Mesenchymal stem cell (in vitro differentiated cells and primary cell): Measurements from ENCODE around the gene LBX2.
A peak's percentile ranks its signal among the peaks of the same experiment; 100 is the strongest.

Experiments
- DNase-seq: peaks from one replicate; pipeline ENCODE4 v3.0.0-alpha.2; 2013
- H2AFZ ChIP-seq: one replicate; pipeline ENCODE4 v1.6.1; 2013; ENCODE audit warnings: low read depth, mild to moderate bottlenecking, control low read depth, inconsistent platforms, low read length, moderate library complexity
- H2AK5ac ChIP-seq: 2 replicates; pipeline ENCODE4 v1.6.1; 2013; ENCODE audit warnings: low read length, moderate library complexity, mild to moderate bottlenecking, inconsistent platforms; ENCODE audit not compliant: severe bottlenecking
- H2BK120ac ChIP-seq: one replicate; pipeline ENCODE4 v1.6.1; 2013; ENCODE audit warnings: low read depth, mild to moderate bottlenecking, inconsistent platforms, low read length, moderate library complexity
- H2BK12ac ChIP-seq, 2 experiments: one replicate each; pipeline ENCODE4 v1.6.1; 2013; ENCODE audit warnings: inconsistent platforms in 2 of 2, low read length in 2 of 2, mild to moderate bottlenecking in 2 of 2, moderate library complexity in 2 of 2, control low read depth in 1 of 2
- H2BK15ac ChIP-seq: one replicate; pipeline ENCODE4 v1.6.1; 2013; ENCODE audit warnings: mild to moderate bottlenecking, low read depth, inconsistent platforms; ENCODE audit not compliant: poor library complexity, severe bottlenecking
- H2BK5ac ChIP-seq: 2 replicates; pipeline ENCODE4 v1.6.1; 2013; ENCODE audit warnings: low read depth, mild to moderate bottlenecking, low read length, control low read depth, inconsistent platforms; ENCODE audit not compliant: poor library complexity, severe bottlenecking
- H3K14ac ChIP-seq, 2 experiments: one replicate each; pipeline ENCODE4 v1.6.1; 2013; ENCODE audit warnings: inconsistent platforms in 2 of 2, low read length in 2 of 2, control low read depth in 1 of 2, mild to moderate bottlenecking in 1 of 2, moderate library complexity in 1 of 2
- H3K18ac ChIP-seq, 2 experiments: one replicate each; pipeline ENCODE4 v1.6.1; 2013; ENCODE audit warnings: inconsistent platforms in 2 of 2, low read length in 2 of 2, control low read depth in 1 of 2, low read depth in 1 of 2, mild to moderate bottlenecking in 1 of 2
- H3K23ac ChIP-seq, 2 experiments: one replicate each; pipeline ENCODE4 v1.6.1; 2013; ENCODE audit warnings: inconsistent platforms in 2 of 2, low read length in 2 of 2, mild to moderate bottlenecking in 2 of 2, moderate library complexity in 2 of 2, control low read depth in 1 of 2
- H3K27ac ChIP-seq: 2 replicates; pipeline ENCODE4 v1.5.1; 2013; ENCODE audit warnings: mild to moderate bottlenecking, moderate library complexity, low read length, control low read depth, inconsistent platforms; ENCODE audit not compliant: poor library complexity, severe bottlenecking
- H3K27me3 ChIP-seq, 2 experiments: 2 replicates each; pipeline versions ENCODE4 v1.6.1 to v1.7.0; 2013; ENCODE audit warnings: low read length in 2 of 2, mild to moderate bottlenecking in 2 of 2, moderate library complexity in 2 of 2, control low read depth in 1 of 2, inconsistent platforms in 1 of 2; ENCODE audit not compliant: control insufficient read depth in 1 of 2, insufficient read depth in 1 of 2
- H3K36me3 ChIP-seq, 2 experiments: 2 replicates each; pipeline versions ENCODE4 v1.6.1 to v1.7.0; 2013; ENCODE audit warnings: low read length in 2 of 2, control low read depth in 1 of 2, inconsistent platforms in 1 of 2, low read depth in 1 of 2, mild to moderate bottlenecking in 1 of 2; ENCODE audit not compliant: insufficient read depth in 2 of 2, control insufficient read depth in 1 of 2
- H3K4ac ChIP-seq, 2 experiments: one replicate each; pipeline ENCODE4 v1.6.1; 2013; ENCODE audit warnings: inconsistent platforms in 2 of 2, low read length in 2 of 2, mild to moderate bottlenecking in 2 of 2, moderate library complexity in 2 of 2, control low read depth in 1 of 2, low read depth in 1 of 2
- H3K4me1 ChIP-seq: 2 replicates; pipeline ENCODE4 v1.6.1; 2013; ENCODE audit warnings: low read depth, low read length, control low read depth; ENCODE audit not compliant: control insufficient read depth, insufficient read depth
- H3K4me2 ChIP-seq: 2 replicates; pipeline ENCODE4 v1.6.1; 2013; ENCODE audit warnings: low read length, mild to moderate bottlenecking, inconsistent platforms; ENCODE audit not compliant: poor library complexity, severe bottlenecking
- H3K4me3 ChIP-seq, 2 experiments: 2 replicates each; pipeline versions ENCODE4 v1.5.1 to v1.7.0; 2013; ENCODE audit warnings: low read length in 2 of 2, mild to moderate bottlenecking in 2 of 2, control low read depth in 1 of 2, low read depth in 1 of 2; ENCODE audit not compliant: insufficient read depth in 1 of 2
- H3K79me1 ChIP-seq: replicated peaks from 2 replicates; pipeline ENCODE4 v1.6.1; 2013; ENCODE audit warnings: mild to moderate bottlenecking, control low read depth, low read length, inconsistent platforms; ENCODE audit not compliant: poor library complexity, severe bottlenecking
- H3K9ac ChIP-seq: 2 replicates; pipeline ENCODE4 v1.7.0; 2013; ENCODE audit warnings: mild to moderate bottlenecking, low read length, moderate library complexity
- H3K9me3 ChIP-seq: 2 replicates; pipeline ENCODE4 v1.7.0; 2013; ENCODE audit warnings: mild to moderate bottlenecking, low read length; ENCODE audit not compliant: control insufficient read depth
- H4K8ac ChIP-seq: one replicate; pipeline ENCODE4 v1.6.1; 2013; ENCODE audit warnings: inconsistent platforms, mild to moderate bottlenecking, low read length, moderate library complexity
- H4K91ac ChIP-seq: one replicate; pipeline ENCODE4 v1.6.1; 2013; ENCODE audit warnings: mild to moderate bottlenecking, low read length, inconsistent platforms
- WGBS: methylation state at CpG from one replicate; pipeline ENCODE4 v1.1.7; 2013; ENCODE audit warnings: mixed read lengths; 5-methylcytosine and 5-hydroxymethylcytosine counted together

Gene LBX2

GRCh38 chr2:74507926-74508520 lies 8.6 kb upstream of the LBX2 start:
- Histone ChIP-seq H3K4ac (peak overlapping the region; percentile 84 to 95), H2AFZ (peak overlapping the region; percentile 81), H3K9me3 (no peaks in the 10 kb centered on the region), H4K91ac (peak overlapping the region; percentile 77), H2BK120ac (peak overlapping the region; percentile 86), H3K9ac (peak overlapping the region; percentile 96), H3K27me3 (peaks cover 27 to 35% of the 10 kb centered on the region in 2 experiments), H2BK12ac (no peak overlapping the region), H3K79me1 (peaks cover 14% of the 10 kb centered on the region), H2BK15ac (peak overlapping the region; percentile 95), H3K4me1 (peaks cover 35% of the 10 kb centered on the region), H2AK5ac (peak overlapping the region; percentile 73), H3K18ac (peak overlapping the region; percentile 66 to 92), H3K23ac (peak overlapping the region in 1 of 2 experiments; percentile 49), H4K8ac (peak overlapping the region; percentile 78), H3K4me3 (peak overlapping the region; percentile 80 to 90), H2BK5ac (peak overlapping the region; percentile 20), H3K4me2 (peak overlapping the region; percentile 99), H3K14ac (peak overlapping the region in 1 of 2 experiments; percentile 25), H3K27ac (peak overlapping the region; percentile 59), H3K36me3 (peaks cover 15 to 19% of the 10 kb centered on the region in 2 experiments)
- 5% methylated on average over 36 of the region's 38 CpGs for WGBS
- DNase-seq = peak; percentile 63

- Histone ChIP-seq H4K8ac (peak within 1 kb of the TSS; percentile 100), H3K27ac (peak within 1 kb of the TSS; percentile 96), H3K79me1 (peaks cover 16% of the 10 kb centered on the region), H2BK12ac (peak within 1 kb of the TSS; percentile 23 to 44), H3K9ac (peak within 1 kb of the TSS; percentile 96), H3K4me2 (peak within 1 kb of the TSS; percentile 99), H2BK120ac (peak within 1 kb of the TSS; percentile 86), H2BK15ac (peak within 1 kb of the TSS; percentile 99), H2AFZ (peak within 1 kb of the TSS; percentile 81), H2BK5ac (peak within 1 kb of the TSS; percentile 50), H3K27me3 (peaks cover 21 to 29% of the 10 kb centered on the region in 2 experiments), H3K23ac (peak within 1 kb of the TSS; percentile 49 to 52), H3K4me3 (peak within 1 kb of the TSS; percentile 80 to 90), H3K9me3 (no peaks in the 10 kb centered on the region), H3K18ac (peak within 1 kb of the TSS; percentile 97 to 99), H3K4me1 (peaks cover 41% of the 10 kb centered on the region), H4K91ac (peak within 1 kb of the TSS; percentile 100), H3K14ac (peak within 1 kb of the TSS; percentile 25 to 90), H3K36me3 (peaks cover 15 to 19% of the 10 kb centered on the region in 2 experiments), H3K4ac (peak within 1 kb of the TSS; percentile 95 to 99), H2AK5ac (peak within 1 kb of the TSS; percentile 73)
- under 1% methylated on average over 51 of the region's 56 CpGs for WGBS
- peak; percentile 97 for DNase-seq
Observed at GRCh38 chr2:74507145-74507925, 7.9 kb upstream of the LBX2 start, which contains the start of gene PCGF1. TSS of gene PCGF1 (minus strand) at chr2:74507695. CDS start at chr2:74507668, 27 bp downstream.

- no peak overlapping the region for H2BK5ac ChIP-seq
- H3K4me1 ChIP-seq = peaks cover 44% of the 10 kb centered on the region
- H3K27ac ChIP-seq = no peak overlapping the region
- H2BK12ac ChIP-seq = peak overlapping the region; percentile 28 to 60
- peaks cover 5 to 29% of the 10 kb centered on the region in 2 experiments for H3K27me3 ChIP-seq
- peak overlapping the region; percentile 46 for H4K8ac ChIP-seq
- peaks cover 16% of the 10 kb centered on the region for H3K79me1 ChIP-seq
- 94% methylated on average over 12 of the region's 14 CpGs for WGBS
- no peak overlapping the region for H2AFZ ChIP-seq
- H3K9me3 ChIP-seq = no peaks in the 10 kb centered on the region
- no peak overlapping the region for H3K14ac ChIP-seq
- no peak overlapping the region for H3K18ac ChIP-seq
- H2AK5ac ChIP-seq = peak overlapping the region; percentile 10
- H3K23ac ChIP-seq = no peak overlapping the region
- no peak overlapping the region for H4K91ac ChIP-seq
- no peak overlapping the region for H2BK120ac ChIP-seq
- no peak for DNase-seq
- peak overlapping the region; percentile 30 for H3K4me2 ChIP-seq
- no peak overlapping the region for H3K4ac ChIP-seq
- peaks cover 15 to 19% of the 10 kb centered on the region in 2 experiments for H3K36me3 ChIP-seq
- peak overlapping the region in 1 of 2 experiments; percentile 90 for H3K4me3 ChIP-seq
- H2BK15ac ChIP-seq = no peak overlapping the region
- H3K9ac ChIP-seq = peak overlapping the region; percentile 96
Observed at GRCh38 chr2:74505448-74506246, 6.2 kb upstream of the LBX2 start.
